HG03354 (cell line): ENCODE results near the gene ENPP6.

Experiments used
- ATAC-seq: cut with Tn5 transposase; IDR thresholded peaks from one replicate; pipeline ENCODE4 v1.9.1; 2021; ENCODE audit warnings: mild to moderate bottlenecking; ENCODE audit not compliant: unreplicated experiment, poor library complexity, severe bottlenecking

Gene ENPP6

DNA sequence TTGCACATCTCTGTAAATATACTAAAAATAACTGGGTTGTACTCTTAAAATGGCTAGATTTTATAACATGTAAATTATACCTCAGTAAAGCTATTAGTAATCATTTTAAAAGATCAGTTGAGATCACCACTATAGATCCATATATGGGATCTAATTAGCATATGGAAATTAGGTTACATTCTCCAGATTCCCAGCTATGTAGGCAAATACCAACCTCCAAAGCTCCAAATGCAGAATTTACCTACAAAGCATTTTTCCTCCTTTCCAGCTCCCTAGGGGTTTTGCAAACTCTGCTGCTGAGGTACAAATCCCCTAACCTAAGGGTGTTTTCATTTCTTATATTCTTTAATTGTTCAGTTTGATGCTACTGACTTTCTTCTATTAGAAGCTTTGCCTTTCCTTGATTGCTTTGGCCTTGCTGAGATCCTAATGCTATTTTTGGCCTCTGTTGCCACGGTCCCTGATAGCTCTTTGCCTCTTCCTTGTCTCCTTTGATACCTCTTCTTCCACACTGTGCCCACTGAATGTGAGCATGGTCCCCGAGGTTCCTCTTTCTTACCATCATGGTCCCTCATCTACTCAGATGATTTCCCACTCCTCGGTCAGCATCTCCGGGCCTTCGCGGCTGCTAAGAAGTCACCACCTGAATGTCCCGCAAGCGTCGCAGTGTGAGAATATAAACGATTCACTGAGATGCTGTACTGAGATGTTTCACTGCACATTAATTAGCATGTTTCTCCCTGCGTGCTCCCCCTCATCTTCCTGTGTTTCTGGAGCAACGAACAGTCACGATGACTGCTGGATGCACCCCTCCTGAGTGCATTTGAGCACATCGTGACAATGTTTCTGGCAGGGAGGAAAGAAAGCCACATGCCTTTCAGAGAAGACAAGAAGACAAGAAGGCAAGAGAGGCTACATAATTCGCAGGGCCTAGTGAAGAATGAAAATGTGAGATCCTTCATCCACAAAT lies 23.8 kb downstream of the ENPP6 start:
- no peak for ATAC-seq

- no peak for ATAC-seq
Measured at GRCh38 chr4:184192933-184193332, 24.7 kb downstream of the ENPP6 start.

DNA sequence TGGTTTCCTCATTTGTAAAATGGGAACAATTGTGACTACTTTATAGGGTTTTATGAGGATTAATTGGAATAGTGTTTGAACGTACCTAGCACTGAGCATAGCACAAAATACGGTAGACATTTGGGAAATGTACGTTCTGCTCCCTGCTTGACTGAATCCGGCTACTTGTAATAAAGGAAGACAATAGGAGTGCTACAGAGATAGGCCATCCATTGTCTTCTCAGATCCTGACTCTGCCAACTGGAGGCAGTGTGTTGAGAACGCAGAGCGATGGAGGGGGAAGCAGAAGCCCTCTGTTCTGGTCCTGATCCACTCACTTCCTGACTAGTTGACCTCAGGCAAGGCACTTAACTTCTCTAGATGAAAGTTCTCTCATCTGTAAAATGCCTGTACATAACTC lies 26.4 kb downstream of the ENPP6 start:
- no peak for ATAC-seq

GRCh38 chr4:184190711-184191110 lies 27.0 kb downstream of the ENPP6 start:
- ATAC-seq, result no peak

- ATAC-seq, result no peak
Measured at GRCh38 chr4:184189966-184190365, 27.7 kb downstream of the ENPP6 start.

DNA sequence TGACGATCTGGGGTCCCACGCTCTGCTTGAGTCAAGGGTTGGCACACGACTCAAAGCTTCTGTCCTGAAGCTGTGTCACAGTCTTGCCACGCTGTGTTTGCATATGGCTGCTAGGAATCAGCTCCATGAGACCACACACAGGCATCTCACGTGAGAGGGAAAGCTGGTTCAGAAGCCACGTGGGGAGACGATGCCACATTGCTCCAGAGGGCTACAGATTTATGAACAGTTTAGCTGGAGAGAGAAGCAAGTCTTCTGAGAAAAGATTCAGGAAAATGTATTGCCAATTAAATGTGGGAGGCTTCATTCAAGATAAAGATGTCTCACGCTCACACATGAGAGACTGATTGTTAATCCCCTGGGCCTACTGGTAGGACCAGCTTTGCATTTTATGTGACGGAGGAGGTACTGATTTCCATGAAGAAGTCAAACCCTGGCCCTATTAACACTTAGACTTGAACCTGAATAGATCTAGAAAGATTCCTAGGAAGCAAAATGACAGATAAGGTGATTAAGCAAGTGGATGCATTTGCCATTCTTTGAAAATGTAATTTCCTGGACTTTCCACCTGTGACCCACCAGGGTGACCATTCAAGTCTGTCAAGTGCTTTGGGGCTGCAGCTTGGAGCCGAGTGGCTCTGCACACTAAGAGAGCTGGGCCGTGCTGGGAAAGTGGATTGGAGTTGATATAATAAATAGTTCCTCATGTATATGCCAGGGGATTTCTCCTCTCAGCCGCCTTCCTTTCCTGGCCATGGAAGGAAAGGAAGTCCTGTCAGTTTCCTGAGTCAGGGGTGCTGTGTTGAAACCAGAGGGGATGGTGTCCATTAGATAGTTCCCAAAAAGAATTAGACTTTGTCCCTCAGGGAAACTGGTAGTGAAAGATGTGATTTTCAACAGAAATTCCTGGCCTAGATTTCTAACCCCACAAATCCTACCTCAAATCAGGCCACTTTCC lies 29.0 kb downstream of the ENPP6 start:
- no peak for ATAC-seq

- ATAC-seq, result no peak
Measured at GRCh38 chr4:184177271-184177670, 40.4 kb downstream of the ENPP6 start.

DNA sequence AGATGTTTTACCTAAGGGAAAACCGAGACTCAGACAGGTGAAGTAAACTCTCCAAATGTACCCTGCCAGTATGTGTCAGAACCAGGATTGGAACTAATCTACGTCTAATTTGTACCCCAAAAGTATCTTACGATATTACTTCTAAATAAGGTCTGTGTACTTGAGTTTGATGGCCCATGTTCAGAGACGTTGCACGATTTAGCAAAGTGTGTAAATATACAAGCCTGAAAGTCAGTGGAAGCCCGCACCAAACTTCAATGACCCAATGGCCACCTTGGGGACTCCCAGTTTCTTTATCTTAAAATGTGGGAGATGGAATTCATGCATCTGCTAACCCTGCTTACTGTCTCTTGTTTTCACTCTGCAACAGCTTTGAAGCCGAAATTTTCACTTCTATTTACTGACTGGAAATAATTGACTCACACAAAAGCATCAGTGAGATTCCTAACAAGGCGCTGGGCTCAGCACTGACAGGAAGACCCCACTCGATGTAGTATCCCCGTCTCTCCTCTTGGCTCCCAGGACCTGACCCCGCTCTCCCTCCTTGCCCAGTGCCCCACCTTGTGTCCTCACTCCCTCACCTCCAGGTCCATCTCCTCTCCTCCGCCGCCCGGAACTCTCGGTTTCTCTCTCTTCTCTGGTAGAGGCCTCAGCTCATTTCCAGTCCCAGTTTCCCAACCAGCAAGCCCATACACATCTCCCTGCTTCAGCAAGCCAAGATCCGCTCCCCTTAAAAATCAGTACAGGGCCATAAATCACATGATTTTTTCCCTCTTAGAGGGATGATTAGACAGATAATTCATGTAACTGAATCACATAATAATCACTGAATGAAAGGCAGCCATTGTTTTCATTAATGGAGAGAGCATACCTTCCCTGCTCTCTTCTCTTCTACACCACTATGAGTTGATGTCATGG lies 42.8 kb downstream of the ENPP6 start:
- no peak for ATAC-seq

DNA sequence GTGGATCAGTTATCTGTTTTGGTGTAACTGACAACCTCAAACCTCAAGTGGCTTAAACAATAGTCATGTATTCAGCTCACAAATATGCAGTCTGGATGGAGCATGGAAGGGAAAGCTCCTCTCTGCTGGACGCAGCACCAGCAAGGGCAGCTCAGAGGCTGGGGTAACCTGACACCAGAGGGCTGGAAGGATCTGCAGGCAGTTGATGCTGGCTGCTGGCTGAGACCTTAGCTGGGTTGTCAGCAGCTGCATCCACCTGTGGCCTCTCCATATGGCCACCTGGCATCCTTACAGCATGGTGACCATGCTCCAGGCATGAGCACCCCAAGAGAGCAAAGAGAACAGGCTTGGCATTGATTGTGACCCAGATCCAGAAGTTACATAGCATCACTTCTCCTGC lies 46.7 kb downstream of the ENPP6 start:
- no peak for ATAC-seq

DNA sequence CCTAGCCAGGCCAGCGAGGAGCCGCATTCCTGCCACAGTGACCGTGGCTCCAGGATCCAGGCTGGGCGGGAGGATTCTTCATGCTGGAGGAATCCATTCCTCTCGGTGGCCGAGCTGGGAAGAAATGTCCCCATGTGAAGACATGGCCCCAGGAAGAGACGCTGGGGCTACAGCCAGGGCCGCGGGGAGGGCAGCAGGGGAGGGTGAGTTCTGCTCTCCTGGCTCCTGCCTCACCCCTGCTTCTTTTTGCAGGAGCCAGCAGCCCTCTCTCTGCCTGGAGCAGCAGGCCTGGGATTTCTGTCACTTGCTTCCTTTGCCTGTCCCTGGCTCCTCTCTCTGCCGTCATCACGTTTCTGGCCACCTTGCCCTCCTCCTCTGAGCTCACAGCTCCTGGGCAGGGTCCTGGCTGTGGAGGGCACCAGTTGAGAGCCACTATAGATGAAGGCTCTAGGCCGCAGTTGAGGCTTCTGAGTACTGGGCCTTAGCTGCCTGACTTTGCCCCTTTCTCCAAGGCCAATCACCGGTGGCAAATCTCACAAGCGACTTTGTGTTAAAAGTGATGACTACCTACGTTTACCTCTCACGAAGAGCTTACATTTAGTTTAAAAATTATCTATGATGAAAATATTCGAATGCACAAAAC lies 48.3 kb downstream of the ENPP6 start:
- ATAC-seq, result no peak

DNA sequence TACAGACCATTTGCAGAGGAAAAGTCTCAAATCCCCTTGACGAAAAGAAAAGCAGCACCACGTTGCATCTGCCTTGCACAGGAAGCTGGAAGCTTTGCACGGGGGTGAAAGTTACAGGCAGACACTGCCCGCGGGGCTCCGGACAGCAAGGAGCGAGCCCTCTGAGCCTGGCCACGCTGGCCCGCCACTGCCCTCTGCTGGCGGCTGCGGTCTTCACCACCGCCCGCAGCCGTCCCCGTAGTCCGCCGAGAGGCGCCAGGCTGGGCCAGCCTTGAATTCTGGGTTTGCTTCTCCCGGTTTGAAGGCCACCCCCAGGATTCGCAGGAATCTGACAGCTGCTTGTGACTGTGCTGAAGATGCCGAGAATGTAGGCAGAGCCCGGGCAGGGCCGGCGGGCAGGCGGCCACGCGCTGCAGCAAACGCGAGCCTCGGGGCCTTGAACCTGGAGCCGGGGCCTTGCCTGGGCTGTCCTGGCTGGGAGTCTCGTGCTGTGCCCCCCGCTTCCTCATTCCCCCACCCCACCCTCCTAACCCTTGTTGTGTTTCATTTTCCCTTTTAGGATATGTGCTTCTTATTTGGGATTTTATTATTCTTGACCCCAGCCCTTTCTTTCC lies 49.2 kb downstream of the ENPP6 start:
- ATAC-seq, result peak; percentile 76

DNA sequence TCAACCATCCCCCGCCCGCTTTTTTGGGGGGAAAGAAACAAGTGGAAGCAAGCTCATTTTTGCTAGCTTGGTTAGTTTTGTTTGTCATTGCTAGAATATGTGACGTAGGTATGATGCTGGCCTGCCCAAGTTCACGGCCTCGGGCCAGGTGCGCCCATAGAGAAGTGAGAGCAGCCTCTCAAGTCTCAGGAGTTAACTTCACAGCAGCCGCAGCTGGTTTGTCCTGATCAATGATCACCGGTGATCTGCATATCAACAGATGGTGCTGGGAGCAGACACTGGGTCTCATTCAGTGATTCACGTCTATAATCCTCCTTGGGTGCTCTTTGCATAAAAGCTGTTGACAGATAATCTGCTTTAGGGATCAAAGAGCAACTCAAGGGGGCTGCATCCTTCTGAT lies 50.1 kb downstream of the ENPP6 start:
- ATAC-seq, result peak; percentile 96

GRCh38 chr4:184166736-184167135 lies 50.9 kb downstream of the ENPP6 start:
- no peak for ATAC-seq

- no peak for ATAC-seq
Measured at GRCh38 chr4:184165291-184165690, 52.4 kb downstream of the ENPP6 start.

- no peak for ATAC-seq
Measured at GRCh38 chr4:184163813-184164212, 53.9 kb downstream of the ENPP6 start.

GRCh38 chr4:184162596-184162995 lies 55.1 kb downstream of the ENPP6 start:
- ATAC-seq, result no peak

GRCh38 chr4:184157322-184157721 lies 60.4 kb downstream of the ENPP6 start:
- ATAC-seq, result no peak

DNA sequence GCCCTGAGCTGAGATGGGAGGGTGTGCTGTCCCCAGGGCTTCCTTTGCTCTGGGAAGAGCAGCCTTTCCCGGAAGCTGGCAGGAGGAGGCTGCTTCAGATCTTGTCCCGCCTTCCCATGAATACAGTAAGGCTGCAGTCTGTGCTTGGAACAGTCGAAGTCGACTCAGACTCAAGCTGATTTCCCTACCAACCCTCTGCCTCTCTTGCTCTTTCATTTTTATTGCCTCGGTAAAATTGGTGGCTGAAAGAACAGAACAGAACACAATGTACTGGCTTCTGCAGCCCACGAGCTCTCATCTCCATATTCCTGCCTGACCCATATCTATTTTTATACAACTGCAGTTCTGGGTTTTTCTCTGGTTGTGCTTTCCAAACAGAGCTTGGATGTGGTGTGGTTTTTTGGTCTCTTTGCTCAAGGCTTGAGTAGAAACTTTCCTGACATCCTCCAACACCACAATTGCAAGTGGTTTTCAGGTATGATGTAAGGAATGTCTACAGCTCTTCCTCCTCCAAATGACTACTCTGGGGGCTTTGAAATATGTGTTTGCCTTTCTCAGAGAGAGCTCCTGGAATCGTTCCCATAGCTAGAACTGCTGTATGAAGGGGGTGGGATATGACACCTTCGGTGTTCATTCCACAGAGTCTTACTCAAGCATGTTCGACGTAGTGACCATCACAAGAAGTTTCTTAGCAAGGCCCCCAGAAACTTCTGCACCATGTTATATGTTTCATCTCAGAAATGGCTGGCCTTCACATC lies 61.3 kb downstream of the ENPP6 start:
- no peak for ATAC-seq
